Putamen (tissue), 1 donor: ENCODE measurements around the gene TCEAL4.
"Not testable (repeated sequence)": the region's sequence is repeated elsewhere in the genome, so short reads cannot be mapped to it uniquely, and the experiment has no call there.

Experiments used
- DNase-seq: peaks from one replicate; pipeline ENCODE4 v3.0.0-alpha.2; 2016; ENCODE audit warnings: low spot score

Gene TCEAL4

DNA sequence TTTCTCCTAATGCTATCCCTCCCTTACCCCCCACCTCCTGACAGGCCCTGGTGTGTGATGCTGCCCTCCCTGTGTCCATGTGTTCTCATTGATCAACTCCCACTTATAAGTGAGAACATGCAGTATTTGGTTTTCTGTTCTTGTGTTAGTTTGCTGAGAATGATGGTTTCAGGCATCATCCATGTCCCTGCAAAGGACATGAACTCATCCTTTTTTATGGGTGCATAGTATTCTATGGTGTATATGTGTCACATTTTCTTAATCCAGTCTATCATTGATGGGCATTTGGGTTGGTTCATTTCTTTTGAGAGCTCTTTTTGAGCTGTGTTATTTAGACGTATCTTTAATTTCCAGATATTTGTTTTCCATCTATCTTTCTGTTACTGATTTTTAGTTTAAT, 7.0 kb downstream of the TCEAL4 start:
- not testable (repeated sequence) for DNase-seq

DNA sequence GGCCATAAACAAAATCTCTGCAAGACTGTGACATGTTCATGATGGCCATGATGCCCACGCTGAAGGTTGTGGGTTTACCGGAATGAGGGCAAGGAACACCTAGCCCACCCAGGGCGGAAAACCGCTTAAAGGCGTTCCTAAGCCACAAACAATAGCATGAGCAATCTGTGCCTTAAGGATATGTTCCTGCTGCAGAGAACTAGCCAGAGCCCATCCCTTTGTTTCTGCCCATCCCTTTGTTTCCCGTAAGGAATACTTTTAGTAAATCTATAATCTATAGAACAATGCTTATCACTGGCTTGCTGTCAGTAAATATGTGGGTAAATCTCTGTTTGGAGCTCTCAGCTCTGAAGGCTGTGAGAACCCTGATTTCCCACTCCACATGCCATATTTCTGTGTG, 9.9 kb downstream of the TCEAL4 start:
- DNase-seq = not testable (repeated sequence)

DNA sequence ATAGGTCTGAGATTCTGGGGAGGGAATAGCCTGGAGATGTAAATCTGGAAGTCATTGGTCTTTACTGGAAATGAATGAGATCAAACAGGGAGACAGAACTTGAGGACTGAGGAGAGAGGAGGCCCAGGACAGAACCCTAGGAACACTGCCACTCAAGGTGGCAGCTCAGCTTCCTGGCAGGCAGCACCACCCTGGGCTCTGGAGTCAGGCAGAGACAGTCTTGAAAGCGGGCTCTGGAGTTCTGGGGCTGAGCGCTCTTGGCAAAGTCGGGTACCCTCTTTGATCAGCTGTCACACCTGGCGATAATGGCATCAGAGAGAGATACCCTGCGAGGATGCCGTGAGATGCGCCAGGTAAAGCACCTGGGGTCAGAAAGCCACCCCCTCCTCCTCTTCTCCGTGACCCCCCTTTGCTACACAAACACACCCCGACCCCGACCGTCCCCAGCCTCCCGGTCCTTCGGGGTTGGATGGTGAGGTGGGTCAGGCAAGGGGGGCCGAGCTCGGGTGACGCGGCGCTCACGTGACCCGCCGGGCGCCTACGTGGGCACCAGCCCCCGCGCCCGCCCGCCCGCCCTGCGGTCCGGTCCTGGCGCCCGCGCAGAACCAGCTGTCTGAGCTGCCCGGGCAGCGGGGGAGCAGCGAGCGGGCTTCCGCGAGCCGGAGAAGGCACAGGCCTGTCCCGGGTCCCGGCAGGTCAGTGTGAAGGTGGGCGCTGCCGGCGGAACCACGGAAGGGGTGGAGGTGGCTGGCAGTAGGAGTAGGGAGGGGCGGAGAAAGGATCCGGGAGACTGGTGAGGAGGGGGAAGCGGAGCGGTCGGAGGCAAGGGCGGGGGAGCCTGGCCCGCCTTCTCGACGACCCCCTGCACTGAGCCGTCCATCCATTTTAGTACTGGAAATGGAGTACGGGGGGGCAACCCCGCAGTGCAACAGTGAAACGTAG, 22.3 kb downstream of the TCEAL4 start, which contains the start of gene TCEAL3:
Gene TCEAL3, plus strand, starts transcription at position 600 of the 942 bp plus-strand sequence. CDS start 1,102 bp downstream, outside the sequence.
- peak; percentile 62 for DNase-seq

DNA sequence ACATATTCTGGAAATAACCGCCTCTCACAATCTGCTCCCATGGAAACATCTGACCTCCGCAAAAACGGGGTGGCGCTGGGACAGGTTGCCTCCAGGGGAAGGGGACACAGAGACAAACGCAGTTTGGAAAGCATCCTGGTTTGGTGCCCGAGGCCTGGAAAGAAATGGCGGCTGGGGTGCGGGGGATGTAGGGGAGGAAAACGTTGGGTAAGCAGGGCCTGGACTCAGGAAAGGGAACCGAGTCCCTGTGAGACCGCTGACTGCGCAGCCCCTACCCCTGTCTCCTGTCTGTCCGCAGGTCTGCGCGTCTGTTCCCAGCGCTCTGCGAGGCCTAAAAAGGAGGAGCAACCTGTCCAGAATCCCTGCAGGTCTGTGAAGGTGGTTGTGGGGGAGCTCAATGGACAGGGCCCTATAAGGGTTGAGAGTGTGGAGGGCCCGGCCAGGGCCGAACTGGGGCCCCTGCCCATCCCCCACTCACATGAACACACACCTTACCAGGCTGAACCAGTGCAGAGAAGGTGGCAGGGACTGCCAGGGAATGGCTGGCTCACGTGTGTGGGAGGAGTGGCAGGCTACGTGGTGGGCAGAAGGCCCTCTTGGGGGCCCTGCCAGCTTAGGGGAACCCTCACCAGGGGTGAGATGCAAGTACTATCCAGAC, 23.1 kb downstream of the TCEAL4 start:
- peak; percentile 7 for DNase-seq

DNA sequence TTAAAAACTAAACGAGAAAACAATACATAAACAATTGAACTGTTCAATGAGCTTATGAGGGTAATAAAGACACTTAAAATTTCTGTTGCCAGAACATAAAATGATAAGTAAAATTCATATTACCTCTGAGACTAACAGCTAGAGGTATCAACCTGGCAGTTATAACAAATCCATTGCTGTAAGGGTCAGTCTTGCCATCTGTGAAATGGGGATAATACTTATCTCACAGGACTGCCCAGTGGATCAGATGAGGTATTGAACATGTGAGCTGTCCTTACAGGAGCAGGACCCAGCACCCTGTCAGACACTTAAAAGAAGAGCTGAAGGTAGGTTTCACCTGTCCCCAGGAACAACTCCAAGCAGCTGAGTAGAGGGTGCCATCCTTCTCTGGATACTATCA, 25.0 kb downstream of the TCEAL4 start:
- no peak for DNase-seq

GRCh38 chrX:103613362-103613890, 28.1 kb downstream of the TCEAL4 start:
- DNase-seq = no peak

DNA sequence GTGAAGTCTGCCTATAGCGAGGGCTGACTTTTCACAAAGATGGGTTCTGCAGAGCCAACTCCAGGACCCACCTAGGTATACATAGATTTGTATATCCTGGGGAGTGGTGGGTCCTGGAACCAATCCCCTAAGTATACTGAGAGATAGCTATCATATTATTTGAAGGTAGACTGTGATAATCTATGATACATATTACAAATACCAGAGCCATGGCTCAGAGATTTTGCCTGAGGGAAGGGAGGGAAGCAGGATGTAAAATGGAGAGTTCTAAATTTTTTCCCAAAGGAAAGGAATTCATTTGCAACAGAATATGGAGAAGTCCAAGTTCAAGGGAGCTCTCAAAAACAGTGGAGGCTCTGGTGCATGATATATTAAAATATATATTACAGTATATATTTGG, 29.7 kb downstream of the TCEAL4 start:
- no peak for DNase-seq

GRCh38 chrX:103615781-103616371, 30.6 kb downstream of the TCEAL4 start:
- DNase-seq = no peak

DNA sequence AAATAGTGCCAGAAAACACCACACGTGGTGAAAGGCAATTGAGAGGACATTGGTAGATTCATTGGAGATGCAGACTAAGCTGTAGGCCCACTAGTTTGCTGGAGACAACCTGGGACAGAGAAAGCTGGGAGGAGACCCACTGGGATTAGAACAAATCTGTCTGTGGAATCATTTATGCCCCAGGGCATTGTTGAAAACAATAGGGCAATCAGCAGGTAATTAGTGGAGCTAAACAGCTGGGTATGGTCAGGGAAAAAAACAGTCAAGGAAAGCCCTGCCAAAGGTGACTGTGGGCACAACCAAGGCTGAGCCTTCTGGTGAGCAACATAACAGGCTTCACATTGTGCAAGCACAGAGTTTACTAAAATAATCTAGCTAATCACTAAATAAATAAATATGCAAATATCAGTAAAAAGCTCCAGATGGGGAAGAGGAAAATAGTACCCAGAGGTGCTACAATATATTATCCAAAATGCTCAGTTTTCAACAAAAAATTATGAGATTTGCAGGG, 31.4 kb downstream of the TCEAL4 start:
- no peak for DNase-seq

DNA sequence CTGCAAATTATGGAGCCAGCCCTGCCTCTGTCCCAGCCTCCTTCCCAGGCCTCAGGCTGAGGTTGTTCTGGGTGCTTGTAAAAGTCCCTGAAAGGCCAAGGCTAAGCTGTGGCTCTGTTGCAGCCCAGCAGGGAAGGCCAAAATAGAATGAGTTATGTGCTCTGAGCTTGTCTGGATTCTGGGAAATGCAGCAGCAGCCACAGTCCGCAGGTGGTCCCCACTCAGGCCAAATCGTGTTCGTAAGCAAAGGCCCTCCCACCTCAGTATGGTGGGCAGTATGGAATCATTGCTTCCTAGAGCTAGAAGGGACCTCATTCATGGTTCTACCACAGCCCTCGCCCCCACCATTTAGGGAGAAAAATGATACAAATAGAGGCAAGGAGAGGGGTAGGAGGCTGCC, 38.8 kb downstream of the TCEAL4 start:
- no peak for DNase-seq

DNA sequence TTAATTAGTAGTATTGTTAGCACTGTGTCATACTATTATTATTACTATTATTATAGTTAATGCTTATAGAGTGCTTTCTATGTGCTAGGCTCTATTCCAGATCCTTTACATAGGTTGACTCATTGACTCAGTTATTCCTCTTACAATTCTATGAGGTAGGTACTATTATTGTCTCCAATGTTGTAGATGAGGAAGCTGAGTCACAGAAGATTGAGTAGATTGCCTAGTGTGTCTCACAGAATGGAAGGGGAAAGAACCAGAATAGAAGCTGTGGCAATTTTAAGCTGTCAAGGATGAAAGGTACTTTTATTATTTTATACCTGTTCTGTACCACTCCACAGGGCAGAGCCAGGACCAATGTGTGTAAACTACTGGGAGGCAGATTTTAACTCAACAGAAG, 41.5 kb downstream of the TCEAL4 start:
- DNase-seq = no peak

- peak; percentile 68 for DNase-seq
Measured at GRCh38 chrX:103628386-103629317, 43.3 kb downstream of the TCEAL4 start, which contains the start of gene TCEAL1. TCEAL1 (plus strand) TSS chrX:103628975; CDS start chrX:103629917, 942 bp downstream.

- peak; percentile 75 for DNase-seq
Measured at GRCh38 chrX:103629318-103630170, 44.2 kb downstream of the TCEAL4 start.

- no peak for DNase-seq
Measured at GRCh38 chrX:103630171-103630511, 44.8 kb downstream of the TCEAL4 start.

- no peak for DNase-seq
Measured at GRCh38 chrX:103631145-103631544, 45.8 kb downstream of the TCEAL4 start.

DNA sequence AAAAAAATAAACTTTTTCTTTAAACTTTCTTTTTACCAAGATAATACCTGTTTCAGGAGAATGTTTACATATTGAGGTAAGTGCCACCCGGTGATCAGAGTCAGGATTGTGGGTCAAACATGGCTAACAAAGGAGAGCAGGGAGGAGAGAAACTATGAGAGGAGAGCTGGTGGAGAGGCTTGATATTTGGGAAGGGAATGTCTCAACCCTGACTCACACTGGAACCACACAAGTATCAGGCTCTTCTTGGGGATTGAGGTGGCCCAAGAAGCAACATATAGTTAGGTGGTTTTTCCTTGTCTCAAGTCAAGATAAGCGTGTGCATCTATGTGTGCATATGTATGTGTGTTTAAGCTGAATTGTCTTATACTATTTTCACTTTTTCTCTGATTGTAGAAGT, 50.1 kb downstream of the TCEAL4 start:
- no peak for DNase-seq
